Activated CD8-positive, alpha-beta T cell treated with anti-CD3 and anti-CD28 coated beads for 36 hours (primary cell): ENCODE measurements around the gene RAET1L. TPM values are rescaled to one million over a fixed set of nuclear protein-coding genes. Genes with fewer than 3 reads are reported as not detected.

Experiments used
- ATAC-seq: fragments of 200-7000 bp; cut with Tn5 transposase; one replicate; pipeline ENCODE4 v1.10.0; 2021; ENCODE audit warnings: mild to moderate bottlenecking, moderate library complexity
- CTCF ChIA-PET: fragments of 350-600 bp; sonication (Branson Sonifier 250); formaldehyde crosslinking; loops from one replicate; lab custom pipeline; 2021; ENCODE audit warnings: antibody characterized with exemption; lab: Charles Lee
- POLR2A ChIA-PET: fragments of 350-600 bp; sonication (Branson Sonifier 250); formaldehyde crosslinking; loops from one replicate; lab custom pipeline; 2021; ENCODE audit warnings: antibody characterized with exemption; lab: Charles Lee
- DNase-seq: peaks from one replicate; pipeline ENCODE4 v3.0.0-alpha.2; 2020
- H3K27ac Mint-ChIP-seq: one replicate; pipeline ENCODE4 v1.8.0; 2021; ENCODE audit warnings: mild to moderate bottlenecking, mixed read lengths
- H3K27me3 Mint-ChIP-seq: one replicate; pipeline ENCODE4 v1.8.0; 2021; ENCODE audit warnings: mixed read lengths
- H3K36me3 Mint-ChIP-seq: one replicate; pipeline ENCODE4 v1.8.0; 2021; ENCODE audit warnings: low read depth, mixed read lengths
- H3K4me1 Mint-ChIP-seq: one replicate; pipeline ENCODE4 v1.8.0; 2021; ENCODE audit warnings: low read depth, mixed read lengths
- H3K4me3 Mint-ChIP-seq: one replicate; pipeline ENCODE4 v1.8.0; 2021; ENCODE audit warnings: mild to moderate bottlenecking, moderate library complexity, mixed read lengths
- H3K9me3 Mint-ChIP-seq: one replicate; pipeline ENCODE4 v1.8.0; 2021; ENCODE audit warnings: mixed read lengths
- CTCF ChIP-seq: fragments of 200-600 bp; IDR thresholded peaks from one replicate; pipeline ENCODE4 v1.8.0; 2022; ENCODE audit warnings: antibody characterized with exemption, mild to moderate bottlenecking
- intact Hi-C: fragments of 100-400 bp; cut with micrococcal nuclease; formaldehyde crosslinking; loops from one replicate; pipeline ENCODE4 v1.10.0; 2022
- total RNA-seq, 2 experiments: library from RNA; stranded (reverse); gene quantifications; one replicate each; pipeline ENCODE4 v1.2.3, GENCODE V29; 2021

The RAET1L gene
- total RNA-seq, 2 experiments from 2014 or later = not detected

GRCh38 chr6:150058986-150059385 lies 33.7 kb upstream of the RAET1L start:
- DNase-seq (no peak), ATAC-seq (no peak)
- Mint-ChIP-seq H3K4me1 (peaks cover 8% of the 10 kb centered on the region), H3K27me3 (peaks cover 29% of the 10 kb centered on the region), H3K36me3 (no peaks in the 10 kb centered on the region), H3K27ac (no peak overlapping the region), H3K9me3 (no peaks in the 10 kb centered on the region), H3K4me3 (no peak overlapping the region)
- ChIA-PET CTCF (no interaction called here), POLR2A (no interaction called here)
- intact Hi-C loops = no loop called here
- no peak for TF ChIP-seq CTCF

- ATAC-seq = no peak
- POLR2A ChIA-PET = no interaction called here
- H3K4me3 Mint-ChIP-seq = no peak overlapping the region
- DNase-seq = no peak
- TF ChIP-seq CTCF = no peak
- H3K27me3 Mint-ChIP-seq = peaks cover 34% of the 10 kb centered on the region
- H3K9me3 Mint-ChIP-seq = no peaks in the 10 kb centered on the region
- no peak overlapping the region for H3K27ac Mint-ChIP-seq
- peaks cover 8% of the 10 kb centered on the region for H3K4me1 Mint-ChIP-seq
- CTCF ChIA-PET = no interaction called here
- intact Hi-C loops = no loop called here
- H3K36me3 Mint-ChIP-seq = no peaks in the 10 kb centered on the region
Measured at GRCh38 chr6:150058231-150058792, 33.0 kb upstream of the RAET1L start.

- no peak overlapping the region for H3K27ac Mint-ChIP-seq
- intact Hi-C loops = no loop called here
- no peaks in the 10 kb centered on the region for H3K36me3 Mint-ChIP-seq
- no peaks in the 10 kb centered on the region for H3K9me3 Mint-ChIP-seq
- DNase-seq = no peak
- POLR2A ChIA-PET = no interaction called here
- H3K4me1 Mint-ChIP-seq = peaks cover 8% of the 10 kb centered on the region
- H3K27me3 Mint-ChIP-seq = peaks cover 40% of the 10 kb centered on the region
- no peak for TF ChIP-seq CTCF
- H3K4me3 Mint-ChIP-seq = no peak overlapping the region
- no peak for ATAC-seq
- CTCF ChIA-PET = interaction anchor here (2.3 kb wide), 1 partner anchor 23 kb away, joined by 7 read pairs; no protein-coding TSS in a partner anchor
Measured at GRCh38 chr6:150057501-150057951, 32.2 kb upstream of the RAET1L start.

- ATAC-seq = no peak
Measured at GRCh38 chr6:150056916-150057315, 31.6 kb upstream of the RAET1L start.

More at GRCh38 chr6:150056916-150057315, 31.6 kb upstream of the RAET1L start:
- no peak overlapping the region for H3K27ac Mint-ChIP-seq
- CTCF ChIA-PET = interaction anchor here (1.6 to 2.3 kb wide), 2 partner anchors 10 to 24 kb away, joined by 3 to 7 read pairs; no protein-coding TSS in a partner anchor
- H3K4me3 Mint-ChIP-seq = no peak overlapping the region
- no peaks in the 10 kb centered on the region for H3K36me3 Mint-ChIP-seq
- no peaks in the 10 kb centered on the region for H3K9me3 Mint-ChIP-seq
- POLR2A ChIA-PET = no interaction called here
- no peak for TF ChIP-seq CTCF
- no peak for DNase-seq
- intact Hi-C loops = no loop called here
- peaks cover 8% of the 10 kb centered on the region for H3K4me1 Mint-ChIP-seq
- peaks cover 46% of the 10 kb centered on the region for H3K27me3 Mint-ChIP-seq
